Mucosa of descending colon (tissue), 3 donors: ENCODE measurements around the gene JHY. TPM values are rescaled to one million over a fixed set of nuclear protein-coding genes. Genes with fewer than 3 reads are reported as not detected.

ENCODE experiments used
- ATAC-seq: fragments of 200-7000 bp; cut with Tn5 transposase; one replicate; pipeline ENCODE4 v1.9.1; 2020; ENCODE audit warnings: mild to moderate bottlenecking, moderate library complexity
- DNase-seq, 3 donors: peaks; one replicate each; pipeline ENCODE4 v3.0.0-alpha.2; 2020
- H3K36me3 ChIP-seq: fragments of 200-600 bp; one replicate; pipeline ENCODE4 v1.8.0; 2021; ENCODE audit warnings: low read depth, mild to moderate bottlenecking
- H3K4me1 ChIP-seq: fragments of 200-600 bp; one replicate; pipeline ENCODE4 v1.8.0; 2021; ENCODE audit warnings: low read depth, mild to moderate bottlenecking
- H3K4me3 ChIP-seq: fragments of 200-600 bp; one replicate; pipeline ENCODE4 v1.8.0; 2021; ENCODE audit warnings: mild to moderate bottlenecking
- H3K9me3 ChIP-seq: fragments of 200-600 bp; one replicate; pipeline ENCODE4 v1.8.0; 2021; ENCODE audit warnings: mild to moderate bottlenecking
- intact Hi-C, 2 donors: fragments of 100-400 bp; cut with DNase I in 1 of 2; cut with micrococcal nuclease in 1 of 2; formaldehyde crosslinking; loops; one replicate each; pipeline versions ENCODE4 v1.11.0 to v1.11.1; 2022; cut with DNase I, micrococcal nuclease
- total RNA-seq, 3 donors: library from RNA; stranded (reverse); fragmentation: NEBNext Ultra II Directional in 2 of 3; extraction: Animal tissue kit (Norgen Biotek cat#: 25700) in 2 of 3; gene quantifications; one replicate each; pipeline versions ENCODE4 v1.2.1 to v1.2.4, GENCODE V29; 2021 to 2023
- TF ChIP-seq, protein P1 (sequence below): fragments of 200-600 bp; IDR thresholded peaks from one replicate; pipeline ENCODE4 v1.8.0; 2022; ENCODE audit warnings: antibody characterized with exemption, mild to moderate bottlenecking
- donor health status: DM: no; HTN: no; CAD: no; lungs with moderate emphysema.
- donor health status: DM: no; HTN: no; CAD: no.
- donor health status: DM: no; HTN: yes; CAD: no.

Gene JHY
- total RNA-seq, 3 donors from 2014 or later: 1.5 to 5.4 (median 2.4) TPM

DNA sequence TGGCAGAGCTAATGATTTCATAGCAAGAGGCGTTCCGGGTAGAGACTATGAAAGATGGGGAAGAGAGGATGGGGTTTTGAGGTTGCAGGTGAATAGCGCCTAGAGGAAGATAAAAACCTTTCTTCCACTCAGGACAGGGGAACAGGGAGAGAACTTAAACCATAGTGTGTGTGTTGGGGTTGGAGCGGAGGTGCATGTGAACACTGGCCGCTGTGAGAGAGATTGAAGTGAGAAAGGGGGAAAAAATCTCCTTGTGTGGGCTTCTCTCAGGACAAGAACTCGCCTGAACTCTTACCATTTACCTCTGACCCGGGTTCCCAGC is 95.7 kb downstream of the JHY start:
- TF ChIP-seq, protein P1, sequence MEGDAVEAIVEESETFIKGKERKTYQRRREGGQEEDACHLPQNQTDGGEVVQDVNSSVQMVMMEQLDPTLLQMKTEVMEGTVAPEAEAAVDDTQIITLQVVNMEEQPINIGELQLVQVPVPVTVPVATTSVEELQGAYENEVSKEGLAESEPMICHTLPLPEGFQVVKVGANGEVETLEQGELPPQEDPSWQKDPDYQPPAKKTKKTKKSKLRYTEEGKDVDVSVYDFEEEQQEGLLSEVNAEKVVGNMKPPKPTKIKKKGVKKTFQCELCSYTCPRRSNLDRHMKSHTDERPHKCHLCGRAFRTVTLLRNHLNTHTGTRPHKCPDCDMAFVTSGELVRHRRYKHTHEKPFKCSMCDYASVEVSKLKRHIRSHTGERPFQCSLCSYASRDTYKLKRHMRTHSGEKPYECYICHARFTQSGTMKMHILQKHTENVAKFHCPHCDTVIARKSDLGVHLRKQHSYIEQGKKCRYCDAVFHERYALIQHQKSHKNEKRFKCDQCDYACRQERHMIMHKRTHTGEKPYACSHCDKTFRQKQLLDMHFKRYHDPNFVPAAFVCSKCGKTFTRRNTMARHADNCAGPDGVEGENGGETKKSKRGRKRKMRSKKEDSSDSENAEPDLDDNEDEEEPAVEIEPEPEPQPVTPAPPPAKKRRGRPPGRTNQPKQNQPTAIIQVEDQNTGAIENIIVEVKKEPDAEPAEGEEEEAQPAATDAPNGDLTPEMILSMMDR: no peak
- no peak for ATAC-seq
- DNase-seq: no peak
- no peaks in the 10 kb centered on the region for H3K9me3 ChIP-seq
- no peaks in the 10 kb centered on the region for H3K4me1 ChIP-seq
- no peaks in the 10 kb centered on the region for H3K36me3 ChIP-seq
- intact Hi-C loops: no loop called here
- H3K4me3 ChIP-seq: no peak overlapping the region

- intact Hi-C loops: no loop called here
- TF ChIP-seq, protein P1: no peak
- H3K9me3 ChIP-seq: no peaks in the 10 kb centered on the region
- ATAC-seq (no peak), DNase-seq (no peak)
- H3K4me3 ChIP-seq: no peak overlapping the region
- H3K36me3 ChIP-seq: no peaks in the 10 kb centered on the region
- peaks cover 6% of the 10 kb centered on the region for H3K4me1 ChIP-seq
Measured at GRCh38 chr11:122979103-122979814, 96.7 kb downstream of the JHY start.

GRCh38 chr11:122979815-122980595 is 97.4 kb downstream of the JHY start:
- intact Hi-C loops: no loop called here
- DNase-seq (no peak), ATAC-seq (no peak)
- peaks cover 10% of the 10 kb centered on the region for H3K4me1 ChIP-seq
- H3K9me3 ChIP-seq: no peaks in the 10 kb centered on the region
- H3K4me3 ChIP-seq: no peak overlapping the region
- TF ChIP-seq, protein P1: no peak
- H3K36me3 ChIP-seq: no peaks in the 10 kb centered on the region

DNA sequence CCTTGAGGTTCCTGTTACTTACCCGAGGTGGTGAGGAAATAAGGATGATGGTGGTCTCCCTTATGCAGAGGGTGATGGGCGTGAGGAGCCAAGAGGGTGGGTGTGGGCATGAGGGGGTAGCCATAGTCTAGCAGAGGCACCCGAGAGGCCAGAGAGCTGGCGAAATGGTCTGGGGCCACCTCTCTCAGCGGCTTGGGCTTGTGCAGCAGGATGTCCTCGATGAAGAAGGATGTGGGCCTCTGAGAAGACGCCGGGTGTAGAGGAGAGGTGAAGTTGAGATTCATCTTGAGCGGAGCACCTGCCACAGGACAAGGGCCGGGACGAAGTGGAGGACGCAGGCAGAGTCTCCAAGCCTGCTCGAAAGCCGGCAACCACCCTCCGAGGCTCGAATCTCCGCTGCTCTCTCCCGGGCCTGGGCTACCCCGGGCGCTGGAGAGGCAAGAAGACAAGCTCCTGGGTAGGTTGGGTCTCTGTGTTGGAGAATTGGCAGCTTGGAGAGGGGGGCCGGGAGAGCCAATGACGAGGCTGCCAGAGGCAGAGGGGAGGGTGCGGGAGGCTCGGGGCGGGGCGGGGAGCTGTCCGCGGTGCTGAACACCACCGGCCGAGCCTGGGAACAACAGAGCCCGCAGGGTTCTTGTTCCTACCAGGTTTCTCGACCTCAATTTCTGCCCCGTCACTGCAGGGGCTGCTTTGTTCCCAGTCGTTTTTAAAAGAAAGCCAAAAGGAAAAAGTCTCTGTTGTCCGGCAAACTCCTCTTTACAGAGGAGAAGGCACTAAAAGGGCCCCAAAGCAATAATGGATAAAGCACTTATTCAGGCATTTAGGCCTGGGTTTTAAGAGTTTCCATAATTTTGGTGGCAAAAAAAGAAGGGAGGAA is 99.1 kb downstream of the JHY start, which contains the start of gene BSX:
Gene BSX (minus strand): TSS at position 447 of the 877 bp plus-strand sequence. CDS start 163 bp downstream, at position 284.
- DNase-seq: peak in 2 of 3 donors; percentile 47 to 53
- Histone ChIP-seq H3K9me3 (no peaks in the 10 kb centered on the region), H3K4me3 (no peak within 1 kb of the TSS), H3K4me1 (peaks cover 10% of the 10 kb centered on the region), H3K36me3 (no peaks in the 10 kb centered on the region)
- intact Hi-C loops: no loop called here
- peak; percentile 80 for ATAC-seq
- TF ChIP-seq, protein P1: no peak

DNA sequence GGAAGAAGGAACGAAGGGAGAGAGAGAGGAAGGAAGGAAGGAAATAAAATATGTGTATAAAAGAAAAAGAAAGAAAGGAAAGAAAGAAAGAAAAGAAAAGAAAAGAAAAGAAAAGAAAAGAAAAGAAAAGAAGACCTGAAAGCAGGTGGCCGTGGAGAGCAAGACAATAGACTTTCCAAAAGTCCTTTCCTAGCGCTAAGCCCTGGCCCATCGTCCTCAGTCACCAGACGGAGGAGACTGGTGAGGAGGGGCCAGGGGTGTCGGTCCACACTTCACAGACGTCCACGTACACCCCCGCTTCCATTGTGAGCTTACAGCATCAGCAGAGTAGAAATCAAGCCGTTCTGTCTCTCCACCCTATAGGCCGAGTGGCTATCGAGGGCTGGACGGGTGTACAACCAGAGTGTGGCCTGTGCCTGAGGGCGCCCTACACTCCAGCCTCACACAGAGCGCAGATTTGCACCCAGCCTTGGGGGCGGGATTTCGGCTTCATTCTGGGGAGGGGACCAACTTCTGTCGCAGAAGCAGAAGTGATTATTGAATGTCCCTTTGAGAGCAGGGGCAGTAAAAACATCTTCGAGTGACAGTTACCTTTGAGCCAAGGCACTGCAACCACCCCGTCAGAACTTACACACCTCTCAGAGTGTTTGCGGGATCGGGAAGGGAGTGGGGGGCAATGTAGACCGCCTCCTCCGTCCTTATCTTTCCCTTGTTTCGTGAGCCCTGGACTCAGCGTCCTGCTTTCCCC is 101.1 kb downstream of the JHY start:
- TF ChIP-seq, protein P1: no peak
- no peaks in the 10 kb centered on the region for H3K9me3 ChIP-seq
- H3K36me3 ChIP-seq: no peaks in the 10 kb centered on the region
- H3K4me3 ChIP-seq: no peak overlapping the region
- peaks cover 10% of the 10 kb centered on the region for H3K4me1 ChIP-seq
- intact Hi-C loops: no loop called here
- ATAC-seq (no peak), DNase-seq (no peak)
